Measurements from ENCODE around the gene DPPA4.

The DPPA4 gene

GRCh38 chr3:109353057-109353456 is 15.7 kb upstream of the DPPA4 start:
- H3K27ac ChIP-seq: no peak overlapping the region
- TF ChIP-seq ZFX (IDR thresholded peaks at IDR 0.05; ENCODE audit: borderline replicate concordance) (no peak), CTCF (IDR thresholded peaks at IDR 0.05) (no peak)

GRCh38 chr3:109351231-109351630 is 13.9 kb upstream of the DPPA4 start:
- no peak overlapping the region for H3K27ac ChIP-seq
- TF ChIP-seq CTCF (IDR thresholded peaks at IDR 0.05) (no peak), ZFX (IDR thresholded peaks at IDR 0.05; ENCODE audit: borderline replicate concordance) (no peak)

- TF ChIP-seq ZFX (IDR thresholded peaks at IDR 0.05; ENCODE audit: borderline replicate concordance) (no peak), CTCF (IDR thresholded peaks at IDR 0.05) (no peak)
- H3K27ac ChIP-seq: no peak overlapping the region
Measured at GRCh38 chr3:109346770-109347295, 9.5 kb upstream of the DPPA4 start.

- no peak overlapping the region for H3K27ac ChIP-seq
- TF ChIP-seq ZFX (IDR thresholded peaks at IDR 0.05; ENCODE audit: borderline replicate concordance): no peak
- no peak for TF ChIP-seq CTCF (IDR thresholded peaks at IDR 0.05)
Measured at GRCh38 chr3:109346099-109346498, 8.8 kb upstream of the DPPA4 start.

- TF ChIP-seq CTCF (IDR thresholded peaks at IDR 0.05): no peak
- TF ChIP-seq ZFX (IDR thresholded peaks at IDR 0.05; ENCODE audit: borderline replicate concordance): no peak
- no peak overlapping the region for H3K27ac ChIP-seq
Measured at GRCh38 chr3:109339714-109340648, 2.6 kb upstream of the DPPA4 start.

- no peak overlapping the region for H3K27ac ChIP-seq
- TF ChIP-seq CTCF (IDR thresholded peaks at IDR 0.05): no peak
- no peak for TF ChIP-seq ZFX (IDR thresholded peaks at IDR 0.05; ENCODE audit: borderline replicate concordance)
Measured at GRCh38 chr3:109339197-109339596, 1.9 kb upstream of the DPPA4 start.

- TF ChIP-seq ZFX (IDR thresholded peaks at IDR 0.05; ENCODE audit: borderline replicate concordance) (no peak), CTCF (IDR thresholded peaks at IDR 0.05) (no peak)
- H3K27ac ChIP-seq: no peak overlapping the region
Measured at GRCh38 chr3:109338322-109338721, 976 bp upstream of the DPPA4 start.

Data from 22Rv1 (cell line).